B cell (primary cell): Measurements from ENCODE around the gene STX12. TPM values are rescaled to one million over a fixed set of nuclear protein-coding genes. Genes with fewer than 3 reads are reported as not detected.

ENCODE experiments used
- ATAC-seq: fragments of 200-7000 bp; cut with Tn5 transposase; one replicate; pipeline ENCODE4 v1.10.0; 2021; ENCODE audit warnings: low read depth, mild to moderate bottlenecking, moderate number of reproducible peaks, moderate library complexity
- CTCF ChIA-PET: fragments of 350-600 bp; sonication (Branson Sonifier 250); formaldehyde crosslinking; loops from one replicate; lab custom pipeline; 2021; ENCODE audit warnings: antibody characterized with exemption, inconsistent platforms; lab: Charles Lee
- POLR2A ChIA-PET: fragments of 350-600 bp; sonication (Branson Sonifier 250); formaldehyde crosslinking; loops from one replicate; lab custom pipeline; 2021; ENCODE audit warnings: antibody characterized with exemption; lab: Charles Lee
- DNase-seq: peaks from one replicate; pipeline ENCODE4 v3.0.0; 2013
- H2AFZ ChIP-seq: 2 replicates; pipeline ENCODE4 v1.6.1; 2012; ENCODE audit warnings: mild to moderate bottlenecking, low read depth, low read length; ENCODE audit not compliant: insufficient read depth, poor library complexity, severe bottlenecking
- H3K27ac ChIP-seq, 2 donors: 1 replicate in 1 of 2; 2 replicates in 1 of 2; pipeline ENCODE4 v1.5.1; 2012 to 2013; ENCODE audit warnings: low read length in 2 of 2, mild to moderate bottlenecking in 2 of 2, moderate library complexity in 1 of 2
- H3K27me3 ChIP-seq, 4 experiments: fragments of 200-600 bp in 1 of 4; sonication (generic) in 1 of 4; replicated peaks in 1 of 4; 1 replicate in 2 of 4; 2 replicates in 2 of 4; pipeline versions ENCODE4 v1.6.1 to v1.7.0; 2013 to 2016; ENCODE audit warnings: low read length in 3 of 4, mild to moderate bottlenecking in 2 of 4, mixed read lengths in 1 of 4, moderate library complexity in 1 of 4; ENCODE audit not compliant: insufficient read depth in 4 of 4, control insufficient read depth in 3 of 4; ENCODE audit errors: control extremely low read depth in 1 of 4
- H3K36me3 ChIP-seq, 2 experiments: replicated peaks in 1 of 2; 1 replicate in 1 of 2; 2 replicates in 1 of 2; pipeline versions ENCODE4 v1.6.1 to v1.7.1; 2013; ENCODE audit warnings: low read length in 1 of 2; ENCODE audit not compliant: insufficient read depth in 2 of 2, control insufficient read depth in 1 of 2; ENCODE audit errors: control extremely low read depth in 1 of 2, extremely low read depth in 1 of 2
- H3K4me1 ChIP-seq, 2 donors: fragments of 200-600 bp in 1 of 2; sonication (generic) in 1 of 2; 1 replicate in 1 of 2; 2 replicates in 1 of 2; pipeline versions ENCODE4 v1.5.1 to v1.6.1; 2013 to 2017; ENCODE audit warnings: low read length in 2 of 2; ENCODE audit not compliant: control insufficient read depth in 2 of 2, insufficient read depth in 2 of 2
- H3K4me2 ChIP-seq: replicated peaks from 2 replicates; pipeline ENCODE3; 2012; ENCODE audit warnings: mild to moderate bottlenecking, low read depth, low read length; ENCODE audit not compliant: poor library complexity, severe bottlenecking
- H3K4me3 ChIP-seq, 5 experiments: fragments of 200-600 bp in 1 of 5; sonication (generic) in 1 of 5; 1 replicate in 3 of 5; 2 replicates in 2 of 5; pipeline versions ENCODE4 v1.5.1 to v1.7.0; 2011 to 2016; ENCODE audit warnings: low read length in 4 of 5, mild to moderate bottlenecking in 4 of 5, low read depth in 2 of 5, control low read depth in 1 of 5, moderate library complexity in 1 of 5; ENCODE audit not compliant: insufficient read depth in 1 of 5; ENCODE audit errors: control extremely low read depth in 1 of 5, extremely low read depth in 1 of 5
- H3K79me2 ChIP-seq: fragments of 200-600 bp; sonication (generic); one replicate; pipeline ENCODE4 v1.6.0; 2016; ENCODE audit warnings: low read length; ENCODE audit not compliant: control insufficient read depth, insufficient read depth
- H3K9ac ChIP-seq: fragments of 200-600 bp; sonication (generic); 2 replicates; pipeline ENCODE4 v1.6.1; 2017; ENCODE audit warnings: mild to moderate bottlenecking, low read length, moderate library complexity
- H3K9me3 ChIP-seq, 3 donors: one replicate each; pipeline versions ENCODE4 v1.6.1 to v1.7.1; 2013; ENCODE audit warnings: low read length in 2 of 3; ENCODE audit not compliant: control insufficient read depth in 2 of 3, insufficient read depth in 1 of 3; ENCODE audit errors: control extremely low read depth in 1 of 3
- H4K20me1 ChIP-seq: 2 replicates; pipeline ENCODE4 v1.6.0; 2012; ENCODE audit warnings: mild to moderate bottlenecking, low read length; ENCODE audit not compliant: insufficient read depth, control insufficient read depth, poor library complexity, severe bottlenecking
- H3K27ac Mint-ChIP-seq: one replicate; pipeline ENCODE4 v1.8.0; 2021; ENCODE audit warnings: mixed read lengths
- H3K27me3 Mint-ChIP-seq: one replicate; pipeline ENCODE4 v1.8.0; 2021; ENCODE audit warnings: mixed read lengths
- H3K4me1 Mint-ChIP-seq: one replicate; pipeline ENCODE4 v1.8.0; 2021; ENCODE audit warnings: mixed read lengths
- H3K4me3 Mint-ChIP-seq: one replicate; pipeline ENCODE4 v1.8.0; 2021; ENCODE audit warnings: mixed read lengths
- H3K9me3 Mint-ChIP-seq: one replicate; pipeline ENCODE4 v1.8.0; 2022; ENCODE audit warnings: mixed read lengths; ENCODE audit not compliant: insufficient read depth
- CTCF ChIP-seq: fragments of 200-600 bp; IDR thresholded peaks from one replicate; pipeline ENCODE4 v1.8.0; 2022; ENCODE audit warnings: antibody characterized with exemption, mild to moderate bottlenecking
- EZH2 ChIP-seq: IDR thresholded peaks from 2 replicates; pipeline ENCODE4 v1.6.1; 2012; ENCODE audit warnings: borderline replicate concordance, low read depth, mild to moderate bottlenecking, moderate library complexity, low read length; ENCODE audit not compliant: insufficient read depth, poor library complexity, severe bottlenecking
- WGBS: methylation state at CpG from one replicate; pipeline ENCODE4 v1.1.5; 2013; ENCODE audit warnings: missing lambda C conversion rate; ENCODE audit not compliant: insufficient coverage; 5-methylcytosine and 5-hydroxymethylcytosine counted together
- intact Hi-C: fragments of 100-400 bp; cut with micrococcal nuclease; formaldehyde crosslinking; loops from one replicate; pipeline ENCODE4 v1.10.0; 2022
- polyA plus RNA-seq: library from polyadenylated mRNA; depleted of rRNA; stranded (reverse); fragments of >200 nt; gene quantifications from 2 replicates; pipeline ENCODE4 v1.2.3, GENCODE V29; 2012
- total RNA-seq, 2 donors: library from RNA; stranded (reverse); fragments of 120-200 nt in 1 of 2; gene quantifications; 1 replicate in 1 of 2; 2 replicates in 1 of 2; pipeline versions ENCODE4 v1.2.3 to v1.2.4, GENCODE V29; 2013 to 2022

STX12 gene
- total and polyA plus RNA-seq, 2 donors (not counting 1 experiment from before 2014, with no cell fraction given): 20.5 to 36.4 TPM

GRCh38 chr1:27725374-27726172 lies 47.4 kb upstream of the STX12 start, which contains the start of gene FAM76A:
Gene FAM76A (plus strand): TSS chr1:27725961. CDS start chr1:27726081, 120 bp downstream.
- peak within 1 kb of the TSS; percentile 96 to 98 for H3K27ac ChIP-seq
- Mint-ChIP-seq H3K27me3 (no peaks in the 10 kb centered on the region), H3K4me3 (peak within 1 kb of the TSS; percentile 94), H3K4me1 (peaks cover 25% of the 10 kb centered on the region), H3K27ac (peak within 1 kb of the TSS; percentile 98), H3K9me3 (no peaks in the 10 kb centered on the region)
- peaks cover 17% of the 10 kb centered on the region in 2 donors for H3K4me1 ChIP-seq
- no peak for TF ChIP-seq EZH2
- TF ChIP-seq CTCF: peak; percentile 27
- peak; percentile 91 for ATAC-seq
- H3K9ac ChIP-seq: peak within 1 kb of the TSS; percentile 97
- no peaks in the 10 kb centered on the region for H3K27me3 ChIP-seq
- ChIA-PET CTCF (interaction anchor here (0.6 to 2.0 kb wide), 16 partner anchors 10 to 681 kb away, joined by 3 to 13 read pairs (median 4); partner anchors contain the start of genes IFI6 and STX12), POLR2A (interaction anchor here (0.5 to 1.7 kb wide), 13 partner anchors 19 to 1293 kb away, joined by 3 to 18 read pairs (median 4); partner anchors contain the start of genes DHDDS, IFI6, PPP1R8 and STX12)
- H3K4me3 ChIP-seq: peak within 1 kb of the TSS; percentile 68 to 94 (median 74)
- peak within 1 kb of the TSS; percentile 94 for H3K4me2 ChIP-seq
- no peaks in the 10 kb centered on the region for H4K20me1 ChIP-seq
- H3K9me3 ChIP-seq: no peaks in the 10 kb centered on the region
- intact Hi-C loops: loop anchor here (1.0 to 10.0 kb wide), 7 partner anchors 48 to 403 kb away; partner anchors contain the start of genes AHDC1, EYA3, IFI6 and PPP1R8
- peak within 1 kb of the TSS; percentile 95 for H2AFZ ChIP-seq
- H3K36me3 ChIP-seq: peaks cover 4 to 13% of the 10 kb centered on the region in 2 experiments
- H3K79me2 ChIP-seq: peaks cover 23% of the 10 kb centered on the region
- DNase-seq: peak; percentile 100
- WGBS: 3% methylated on average over 72 of the region's 72 CpGs
